Right hindlimb (tissue), 1 donor: Measurements from ENCODE around the gene ABCA7.

ENCODE experiments used
- DNase-seq: peaks from one replicate; pipeline ENCODE4 v3.0.0-alpha.2; 2018

ABCA7 gene

GRCh38 chr19:1003283-1003682 lies 36.6 kb upstream of the ABCA7 start:
- no peak for DNase-seq

DNA sequence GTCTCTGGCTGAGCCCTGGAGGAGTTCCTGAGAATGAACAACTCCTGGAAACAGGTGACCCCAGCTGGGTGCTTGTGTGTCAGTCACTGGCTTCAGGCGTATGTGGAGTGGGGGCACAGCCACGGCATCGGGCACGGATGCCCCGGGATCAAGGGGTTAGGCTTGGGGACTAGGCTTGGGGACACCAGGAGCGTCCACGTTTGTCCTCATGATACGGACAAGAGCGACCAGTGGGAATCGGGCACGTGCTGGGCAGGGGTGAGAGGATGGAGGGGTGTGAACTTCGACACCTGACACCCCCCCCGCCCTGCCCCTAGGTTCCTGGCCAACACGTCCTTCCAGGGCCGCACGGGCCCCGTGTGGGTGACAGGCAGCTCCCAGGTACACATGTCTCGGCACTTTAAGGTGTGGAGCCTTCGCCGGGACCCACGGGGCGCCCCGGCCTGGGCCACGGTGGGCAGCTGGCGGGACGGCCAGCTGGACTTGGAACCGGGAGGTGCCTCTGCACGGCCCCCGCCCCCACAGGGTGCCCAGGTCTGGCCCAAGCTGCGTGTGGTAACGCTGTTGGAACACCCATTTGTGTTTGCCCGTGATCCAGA lies 35.6 kb upstream of the ABCA7 start:
- no peak for DNase-seq

DNA sequence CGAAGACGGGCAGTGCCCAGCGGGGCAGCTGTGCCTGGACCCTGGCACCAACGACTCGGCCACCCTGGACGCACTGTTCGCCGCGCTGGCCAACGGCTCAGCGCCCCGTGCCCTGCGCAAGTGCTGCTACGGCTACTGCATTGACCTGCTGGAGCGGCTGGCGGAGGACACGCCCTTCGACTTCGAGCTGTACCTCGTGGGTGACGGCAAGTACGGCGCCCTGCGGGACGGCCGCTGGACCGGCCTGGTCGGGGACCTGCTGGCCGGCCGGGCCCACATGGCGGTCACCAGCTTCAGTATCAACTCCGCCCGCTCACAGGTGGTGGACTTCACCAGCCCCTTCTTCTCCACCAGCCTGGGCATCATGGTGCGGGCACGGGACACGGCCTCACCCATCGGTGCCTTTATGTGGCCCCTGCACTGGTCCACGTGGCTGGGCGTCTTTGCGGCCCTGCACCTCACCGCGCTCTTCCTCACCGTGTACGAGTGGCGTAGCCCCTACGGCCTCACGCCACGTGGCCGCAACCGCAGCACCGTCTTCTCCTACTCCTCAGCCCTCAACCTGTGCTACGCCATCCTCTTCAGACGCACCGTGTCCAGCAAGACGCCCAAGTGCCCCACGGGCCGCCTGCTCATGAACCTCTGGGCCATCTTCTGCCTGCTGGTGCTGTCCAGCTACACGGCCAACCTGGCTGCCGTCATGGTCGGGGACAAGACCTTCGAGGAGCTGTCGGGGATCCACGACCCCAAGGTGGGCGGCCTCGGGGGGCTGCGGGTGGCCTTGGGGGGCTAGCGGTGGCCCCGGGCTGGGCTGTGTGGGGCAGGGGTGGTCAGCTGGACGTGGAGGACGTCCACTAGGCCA lies 34.9 kb upstream of the ABCA7 start:
- DNase-seq: no peak

GRCh38 chr19:1006711-1007398 lies 33.1 kb upstream of the ABCA7 start:
- no peak for DNase-seq

DNA sequence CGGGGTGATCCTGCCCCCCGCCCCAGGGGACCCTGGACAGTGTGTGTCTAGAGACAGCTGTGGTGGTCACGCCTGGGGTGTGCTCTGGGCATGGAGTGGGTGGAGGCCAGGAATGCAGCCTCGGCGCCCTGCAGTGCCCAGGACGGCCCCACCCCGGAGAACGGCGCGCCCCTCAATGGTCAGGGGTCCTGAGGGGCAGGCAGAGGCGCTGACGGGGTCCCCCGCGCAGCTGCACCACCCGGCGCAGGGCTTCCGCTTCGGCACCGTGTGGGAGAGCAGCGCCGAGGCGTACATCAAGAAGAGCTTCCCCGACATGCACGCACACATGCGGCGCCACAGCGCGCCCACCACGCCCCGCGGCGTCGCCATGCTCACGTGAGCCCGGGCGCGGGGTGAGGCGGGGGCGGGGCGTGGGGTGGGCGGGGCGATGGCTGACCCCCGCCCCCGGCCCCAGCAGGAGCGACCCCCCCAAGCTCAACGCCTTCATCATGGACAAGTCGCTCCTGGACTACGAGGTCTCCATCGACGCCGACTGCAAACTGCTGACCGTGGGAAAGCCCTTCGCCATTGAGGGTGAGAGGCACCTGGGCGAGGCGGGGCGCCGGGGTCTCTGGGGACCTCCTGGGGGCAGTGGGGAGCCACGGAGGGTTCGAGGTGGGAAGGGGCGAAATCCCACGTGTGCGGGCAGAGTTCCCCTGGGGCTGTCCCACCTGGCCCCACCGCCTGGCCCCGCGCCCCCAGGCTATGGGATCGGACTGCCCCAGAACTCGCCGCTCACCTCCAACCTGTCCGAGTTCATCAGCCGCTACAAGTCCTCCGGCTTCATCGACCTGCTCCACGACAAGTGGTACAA lies 32.3 kb upstream of the ABCA7 start:
- no peak for DNase-seq

GRCh38 chr19:1008268-1009040 lies 31.5 kb upstream of the ABCA7 start:
- DNase-seq: no peak

GRCh38 chr19:1009041-1009980 lies 30.6 kb upstream of the ABCA7 start:
- peak; percentile 68 for DNase-seq

- no peak for DNase-seq
Measured at GRCh38 chr19:1009981-1010538, 29.8 kb upstream of the ABCA7 start.

- no peak for DNase-seq
Measured at GRCh38 chr19:1010586-1011510, 29.1 kb upstream of the ABCA7 start.

DNA sequence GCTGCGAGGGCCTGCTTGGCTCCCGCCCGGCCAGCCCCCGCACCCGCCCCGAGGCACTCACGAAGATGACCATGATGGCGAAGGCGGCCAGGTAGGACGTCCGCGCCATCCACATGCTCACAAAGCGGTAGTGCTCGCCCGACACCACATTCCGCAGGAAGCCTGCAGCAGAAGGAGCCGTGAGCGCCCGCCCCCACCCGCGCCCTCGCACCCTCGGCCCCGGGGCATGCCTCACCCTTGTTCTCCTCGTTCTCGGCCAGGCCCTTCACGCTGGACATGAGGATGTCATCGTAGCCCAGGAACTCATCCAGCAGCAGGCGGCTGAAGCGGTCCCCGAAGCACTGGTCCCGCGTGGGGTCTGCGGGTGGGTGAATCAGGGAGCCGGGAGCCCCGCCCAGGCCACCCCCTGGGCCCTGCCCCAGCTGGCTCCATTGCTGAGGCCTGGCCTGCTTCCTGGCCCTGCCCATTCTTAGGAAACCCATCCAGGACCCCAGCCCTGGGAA lies 28.0 kb upstream of the ABCA7 start:
- DNase-seq: no peak

DNA sequence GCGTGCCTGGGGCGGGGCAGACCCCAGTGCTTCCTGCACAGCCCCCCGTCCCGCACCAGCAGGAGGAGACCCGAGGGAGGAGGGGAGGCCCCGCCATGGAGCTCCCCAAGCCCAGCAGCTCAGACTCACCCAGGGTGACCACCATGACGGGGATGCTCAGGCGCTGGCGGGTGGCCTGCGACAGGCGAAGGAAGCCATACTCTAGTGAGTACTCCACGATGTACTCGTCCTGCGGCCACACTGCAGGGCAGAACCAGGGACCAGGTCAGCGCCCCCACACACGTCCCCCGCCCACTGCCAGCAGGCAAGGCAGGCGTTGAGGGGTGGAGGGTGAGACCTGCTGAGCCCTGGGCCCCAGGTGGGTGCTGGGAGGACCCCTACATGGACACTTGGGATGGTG lies 27.6 kb upstream of the ABCA7 start:
- DNase-seq: no peak

GRCh38 chr19:1013218-1013617 lies 26.7 kb upstream of the ABCA7 start:
- no peak for DNase-seq

GRCh38 chr19:1014161-1015060 lies 25.5 kb upstream of the ABCA7 start:
- DNase-seq: no peak

DNA sequence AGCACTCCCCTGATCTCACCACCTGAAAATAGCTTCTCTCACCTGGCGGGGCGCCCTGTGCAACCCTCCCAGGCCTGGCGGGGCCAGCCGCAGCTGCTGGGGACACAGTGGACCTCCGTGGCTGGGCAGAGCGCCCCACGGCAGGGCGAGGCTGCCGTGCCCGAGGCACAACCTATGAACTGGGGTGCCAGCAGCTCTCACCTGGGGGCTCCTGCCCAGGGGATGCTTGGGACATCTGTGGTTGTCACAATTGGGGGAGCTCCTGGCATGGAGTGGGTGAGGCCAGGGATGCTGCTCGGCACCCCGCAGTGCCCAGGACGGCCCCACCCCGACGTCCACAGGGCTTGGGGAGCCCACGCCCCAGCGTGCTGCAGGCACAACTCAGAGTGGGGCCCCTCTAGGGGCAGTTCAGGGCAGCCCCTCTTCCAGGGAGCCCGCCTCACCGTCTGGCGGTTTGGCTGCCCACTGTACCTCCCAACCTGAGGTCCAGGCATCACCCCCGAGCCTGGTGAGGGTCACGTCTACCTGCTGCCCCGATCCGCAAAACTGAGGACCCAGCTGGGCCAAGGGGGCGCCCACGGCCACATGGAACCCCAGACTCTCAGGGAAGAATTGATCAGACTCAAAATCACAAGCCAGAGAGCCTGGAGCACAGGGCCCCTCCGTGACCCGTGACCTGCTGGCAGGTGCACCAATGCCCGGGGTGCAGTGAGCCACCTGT lies 24.7 kb upstream of the ABCA7 start:
- DNase-seq: no peak

DNA sequence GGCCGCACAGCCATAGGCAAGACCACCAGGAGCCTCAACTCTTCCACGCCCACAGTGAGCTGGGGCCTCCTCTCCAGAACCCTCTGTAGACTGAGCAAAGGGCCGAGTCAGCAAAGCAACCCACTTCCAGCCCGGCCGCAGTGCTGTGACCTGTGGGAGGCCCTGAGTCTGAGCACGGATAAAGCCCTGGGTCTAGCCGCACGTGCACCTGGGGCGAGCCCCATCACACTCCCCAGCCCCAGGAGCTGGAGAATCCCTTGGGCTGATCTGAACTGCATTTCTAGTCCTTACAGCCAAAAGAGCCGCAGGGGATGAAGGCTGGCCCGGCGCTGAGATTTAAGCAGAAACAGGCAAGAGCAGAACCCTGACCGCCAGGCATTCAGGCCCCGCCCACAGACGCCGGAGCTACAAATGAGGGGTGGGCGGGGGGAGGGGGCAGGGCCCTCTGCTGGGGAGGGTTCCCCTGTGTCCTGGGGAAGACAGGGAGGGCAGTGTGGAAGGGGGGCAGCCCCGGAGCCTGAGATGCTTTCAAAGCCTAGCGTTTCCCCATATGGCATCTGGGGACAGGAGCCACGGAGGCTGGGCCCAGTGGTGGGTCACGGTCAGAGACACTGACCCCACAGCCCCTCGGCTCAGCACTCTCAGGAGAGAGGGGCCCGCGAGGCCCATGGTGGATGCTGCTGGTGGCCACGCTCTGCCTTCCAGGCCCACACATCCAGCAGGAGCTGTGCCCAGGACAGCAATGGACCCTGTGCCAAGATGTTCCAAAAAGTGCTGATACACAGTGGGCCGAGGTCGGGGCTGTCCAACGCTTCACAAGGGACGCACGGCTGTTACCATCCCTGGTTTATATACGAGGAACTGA lies 23.9 kb upstream of the ABCA7 start:
- DNase-seq: no peak

GRCh38 chr19:1016647-1017114 lies 23.2 kb upstream of the ABCA7 start:
- no peak for DNase-seq
